ENCODE measurements around the gene ASCC1.
"Not testable (repeated sequence)": the region's sequence is repeated elsewhere in the genome, so short reads cannot be mapped to it uniquely, and the experiment has no call there.

Gene ASCC1

GRCh38 chr10:72136225-72136624 is 79.9 kb downstream of the ASCC1 start:
- H3K36me3 ChIP-seq (ENCODE audit: insufficient read depth, low read length); H3K27ac ChIP-seq (ENCODE audit: low read depth, low read length); H3K4me3 ChIP-seq (ENCODE audit: low read length); H3K9ac ChIP-seq (ENCODE audit: low read depth, low read length); H3K9me3 ChIP-seq (ENCODE audit: insufficient read depth, low read depth, low read length); H3K27me3 ChIP-seq (ENCODE audit: insufficient read depth, low read length): not testable (repeated sequence)
- WGBS: 98% methylated on average over 10 of the region's 10 CpGs
- H3K4me1 ChIP-seq (ENCODE audit: insufficient read depth, low read length): peaks cover 14% of the 10 kb centered on the region

- Histone ChIP-seq H3K9ac (ENCODE audit: low read depth, low read length) (no peak overlapping the region), H3K36me3 (ENCODE audit: insufficient read depth, low read length) (no peaks in the 10 kb centered on the region), H3K27me3 (ENCODE audit: insufficient read depth, low read length) (no peaks in the 10 kb centered on the region), H3K4me1 (ENCODE audit: insufficient read depth, low read length) (peaks cover 8% of the 10 kb centered on the region), H3K4me3 (ENCODE audit: low read length) (no peak overlapping the region), H3K9me3 (ENCODE audit: insufficient read depth, low read depth, low read length) (no peaks in the 10 kb centered on the region), H3K27ac (ENCODE audit: low read depth, low read length) (no peak overlapping the region)
- WGBS: 89% methylated on average over 10 of the region's 10 CpGs
Observed at GRCh38 chr10:72134785-72135767, 81.0 kb downstream of the ASCC1 start.

- Histone ChIP-seq H3K27me3 (ENCODE audit: insufficient read depth, low read length) (no peaks in the 10 kb centered on the region), H3K4me3 (ENCODE audit: low read length) (no peak overlapping the region), H3K9me3 (ENCODE audit: insufficient read depth, low read depth, low read length) (no peaks in the 10 kb centered on the region), H3K27ac (ENCODE audit: low read depth, low read length) (no peak overlapping the region), H3K36me3 (ENCODE audit: insufficient read depth, low read length) (no peaks in the 10 kb centered on the region), H3K4me1 (ENCODE audit: insufficient read depth, low read length) (no peaks in the 10 kb centered on the region), H3K9ac (ENCODE audit: low read depth, low read length) (no peak overlapping the region)
Observed at GRCh38 chr10:72133517-72133916, 82.6 kb downstream of the ASCC1 start.

- 91% methylated on average over 4 of the region's 4 CpGs for WGBS
- Histone ChIP-seq H3K27ac (ENCODE audit: low read depth, low read length) (no peak overlapping the region), H3K36me3 (ENCODE audit: insufficient read depth, low read length) (no peaks in the 10 kb centered on the region), H3K9me3 (ENCODE audit: insufficient read depth, low read depth, low read length) (no peaks in the 10 kb centered on the region), H3K4me1 (ENCODE audit: insufficient read depth, low read length) (no peaks in the 10 kb centered on the region), H3K4me3 (ENCODE audit: low read length) (no peak overlapping the region), H3K9ac (ENCODE audit: low read depth, low read length) (no peak overlapping the region), H3K27me3 (ENCODE audit: insufficient read depth, low read length) (no peaks in the 10 kb centered on the region)
Observed at GRCh38 chr10:72132854-72133253, 83.2 kb downstream of the ASCC1 start.

- H3K9ac ChIP-seq (ENCODE audit: low read depth, low read length): no peak overlapping the region
- no peaks in the 10 kb centered on the region for H3K9me3 ChIP-seq (ENCODE audit: insufficient read depth, low read depth, low read length)
- no peak overlapping the region for H3K4me3 ChIP-seq (ENCODE audit: low read length)
- H3K4me1 ChIP-seq (ENCODE audit: insufficient read depth, low read length): peaks cover 6% of the 10 kb centered on the region
- H3K36me3 ChIP-seq (ENCODE audit: insufficient read depth, low read length): no peaks in the 10 kb centered on the region
- H3K27ac ChIP-seq (ENCODE audit: low read depth, low read length): no peak overlapping the region
- WGBS: 95% methylated on average over 2 of the region's 2 CpGs
- H3K27me3 ChIP-seq (ENCODE audit: insufficient read depth, low read length): no peaks in the 10 kb centered on the region
Observed at GRCh38 chr10:72127571-72127970, 88.5 kb downstream of the ASCC1 start.

GRCh38 chr10:72126872-72127232 is 89.2 kb downstream of the ASCC1 start:
- 88% methylated on average over 3 of the region's 3 CpGs for WGBS
- H3K4me1 ChIP-seq (ENCODE audit: insufficient read depth, low read length): peaks cover 6% of the 10 kb centered on the region
- no peak overlapping the region for H3K4me3 ChIP-seq (ENCODE audit: low read length)
- H3K36me3 ChIP-seq (ENCODE audit: insufficient read depth, low read length): no peaks in the 10 kb centered on the region
- no peak overlapping the region for H3K9ac ChIP-seq (ENCODE audit: low read depth, low read length)
- no peaks in the 10 kb centered on the region for H3K9me3 ChIP-seq (ENCODE audit: insufficient read depth, low read depth, low read length)
- no peak overlapping the region for H3K27ac ChIP-seq (ENCODE audit: low read depth, low read length)
- H3K27me3 ChIP-seq (ENCODE audit: insufficient read depth, low read length): no peaks in the 10 kb centered on the region

- WGBS: 83% methylated on average over 3 of the region's 3 CpGs
- H3K9me3 ChIP-seq (ENCODE audit: insufficient read depth, low read depth, low read length): no peaks in the 10 kb centered on the region
- H3K4me1 ChIP-seq (ENCODE audit: insufficient read depth, low read length): peaks cover 6% of the 10 kb centered on the region
- H3K27me3 ChIP-seq (ENCODE audit: insufficient read depth, low read length): no peaks in the 10 kb centered on the region
- H3K9ac ChIP-seq (ENCODE audit: low read depth, low read length): no peak overlapping the region
- H3K4me3 ChIP-seq (ENCODE audit: low read length): no peak overlapping the region
- H3K27ac ChIP-seq (ENCODE audit: low read depth, low read length): no peak overlapping the region
- no peaks in the 10 kb centered on the region for H3K36me3 ChIP-seq (ENCODE audit: insufficient read depth, low read length)
Observed at GRCh38 chr10:72126184-72126871, 89.7 kb downstream of the ASCC1 start.

- H3K36me3 ChIP-seq (ENCODE audit: insufficient read depth, low read length): no peaks in the 10 kb centered on the region
- H3K27ac ChIP-seq (ENCODE audit: low read depth, low read length): no peak overlapping the region
- no peaks in the 10 kb centered on the region for H3K9me3 ChIP-seq (ENCODE audit: insufficient read depth, low read depth, low read length)
- WGBS: 90% methylated on average over 1 of the region's 1 CpG
- no peak overlapping the region for H3K4me3 ChIP-seq (ENCODE audit: low read length)
- no peak overlapping the region for H3K9ac ChIP-seq (ENCODE audit: low read depth, low read length)
- peaks cover 6% of the 10 kb centered on the region for H3K4me1 ChIP-seq (ENCODE audit: insufficient read depth, low read length)
- no peaks in the 10 kb centered on the region for H3K27me3 ChIP-seq (ENCODE audit: insufficient read depth, low read length)
Observed at GRCh38 chr10:72124989-72125388, 91.1 kb downstream of the ASCC1 start.

GRCh38 chr10:72124381-72124780 is 91.7 kb downstream of the ASCC1 start:
- no peak overlapping the region for H3K27ac ChIP-seq (ENCODE audit: low read depth, low read length)
- H3K4me1 ChIP-seq (ENCODE audit: insufficient read depth, low read length): peaks cover 6% of the 10 kb centered on the region
- no peaks in the 10 kb centered on the region for H3K27me3 ChIP-seq (ENCODE audit: insufficient read depth, low read length)
- H3K9ac ChIP-seq (ENCODE audit: low read depth, low read length): no peak overlapping the region
- no peaks in the 10 kb centered on the region for H3K36me3 ChIP-seq (ENCODE audit: insufficient read depth, low read length)
- H3K4me3 ChIP-seq (ENCODE audit: low read length): no peak overlapping the region
- no peaks in the 10 kb centered on the region for H3K9me3 ChIP-seq (ENCODE audit: insufficient read depth, low read depth, low read length)

- no peaks in the 10 kb centered on the region for H3K36me3 ChIP-seq (ENCODE audit: insufficient read depth, low read length)
- no peak overlapping the region for H3K27ac ChIP-seq (ENCODE audit: low read depth, low read length)
- no peaks in the 10 kb centered on the region for H3K9me3 ChIP-seq (ENCODE audit: insufficient read depth, low read depth, low read length)
- 86% methylated on average over 3 of the region's 4 CpGs for WGBS
- no peak overlapping the region for H3K4me3 ChIP-seq (ENCODE audit: low read length)
- H3K4me1 ChIP-seq (ENCODE audit: insufficient read depth, low read length): peaks cover 6% of the 10 kb centered on the region
- H3K27me3 ChIP-seq (ENCODE audit: insufficient read depth, low read length): no peaks in the 10 kb centered on the region
- no peak overlapping the region for H3K9ac ChIP-seq (ENCODE audit: low read depth, low read length)
Observed at GRCh38 chr10:72123616-72124015, 92.5 kb downstream of the ASCC1 start.

GRCh38 chr10:72122221-72122620 is 93.9 kb downstream of the ASCC1 start:
- no peaks in the 10 kb centered on the region for H3K27me3 ChIP-seq (ENCODE audit: insufficient read depth, low read length)
- peaks cover 6% of the 10 kb centered on the region for H3K4me1 ChIP-seq (ENCODE audit: insufficient read depth, low read length)
- peaks cover 1% of the 10 kb centered on the region; the same call in 1 of the 2 replicates for H3K9me3 ChIP-seq (ENCODE audit: insufficient read depth, low read depth, low read length)
- no peaks in the 10 kb centered on the region for H3K36me3 ChIP-seq (ENCODE audit: insufficient read depth, low read length)
- H3K27ac ChIP-seq (ENCODE audit: low read depth, low read length): no peak overlapping the region
- 94% methylated on average over 4 of the region's 4 CpGs for WGBS
- no peak overlapping the region for H3K9ac ChIP-seq (ENCODE audit: low read depth, low read length)
- H3K4me3 ChIP-seq (ENCODE audit: low read length): no peak overlapping the region
